NAMALWA (cell line): Measurements from ENCODE around the gene OCEL1.
A peak's percentile ranks its signal among the peaks of the same experiment; 100 is the strongest.

Experiments
- DNase-seq: peaks from one replicate; pipeline ENCODE4 v3.0.0-alpha.2; 2015; ENCODE audit warnings: low spot score

Gene OCEL1

DNA sequence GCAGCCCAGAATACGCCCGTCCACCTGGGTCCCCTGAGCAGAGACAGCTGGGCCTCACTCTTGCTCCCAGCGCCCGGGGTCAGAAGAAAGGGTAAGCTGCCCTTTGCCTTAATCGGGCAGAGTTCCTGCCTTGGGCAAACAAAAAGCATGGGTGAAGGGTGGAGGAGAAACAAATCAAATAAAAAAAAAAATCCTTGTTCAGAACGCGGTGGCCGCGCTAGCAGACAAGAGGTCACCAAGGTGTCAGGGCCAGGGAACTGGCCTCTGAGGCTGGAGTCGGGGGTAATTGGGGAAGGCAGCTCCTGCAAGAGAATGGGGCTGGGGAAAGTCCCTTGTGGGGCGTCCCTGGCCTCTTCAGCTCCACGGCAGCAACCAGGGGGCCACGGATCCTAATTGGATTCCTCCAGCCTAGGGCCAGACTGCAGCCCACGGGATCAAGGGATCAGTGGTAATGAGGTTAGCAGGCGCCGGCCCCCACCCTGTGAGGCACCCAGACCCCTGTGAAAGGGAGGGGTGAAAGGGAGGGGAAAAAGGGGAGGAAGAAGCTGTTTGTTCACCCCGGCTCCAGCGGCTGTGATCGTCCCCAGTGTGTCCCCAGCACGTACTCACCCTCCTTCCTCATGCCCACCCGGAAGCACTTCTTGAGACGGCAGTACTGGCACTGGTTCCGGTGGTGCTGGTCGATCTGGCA, 14.2 kb downstream of the OCEL1 start:
- no peak for DNase-seq

DNA sequence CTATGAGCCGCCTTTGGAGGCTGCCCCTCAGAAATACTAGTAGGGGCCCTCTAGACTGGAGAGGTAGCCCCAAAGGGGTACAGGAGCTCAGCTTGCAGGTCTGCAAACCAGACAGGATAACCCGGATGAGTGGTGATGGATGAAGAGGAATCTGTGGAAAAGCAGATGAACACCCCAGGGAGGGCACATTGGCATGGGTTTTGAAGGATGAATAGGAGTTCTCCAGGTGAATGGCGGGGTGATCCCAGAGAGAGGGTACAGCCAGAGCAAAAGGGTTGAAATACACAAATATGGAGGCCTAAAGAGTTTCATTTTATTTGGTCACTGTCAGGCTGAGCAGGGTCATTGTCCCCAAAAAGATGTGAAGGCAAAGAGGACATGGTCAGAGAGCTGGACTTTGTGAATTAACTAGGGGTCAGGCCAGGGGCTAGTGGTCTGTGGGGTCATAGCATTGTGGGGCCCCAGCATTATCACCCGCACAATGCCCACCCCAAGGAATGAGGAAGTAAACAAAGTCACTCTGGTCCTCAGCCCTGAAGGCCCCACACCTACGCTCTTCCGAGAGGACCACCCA, 14.9 kb downstream of the OCEL1 start:
- DNase-seq = no peak

DNA sequence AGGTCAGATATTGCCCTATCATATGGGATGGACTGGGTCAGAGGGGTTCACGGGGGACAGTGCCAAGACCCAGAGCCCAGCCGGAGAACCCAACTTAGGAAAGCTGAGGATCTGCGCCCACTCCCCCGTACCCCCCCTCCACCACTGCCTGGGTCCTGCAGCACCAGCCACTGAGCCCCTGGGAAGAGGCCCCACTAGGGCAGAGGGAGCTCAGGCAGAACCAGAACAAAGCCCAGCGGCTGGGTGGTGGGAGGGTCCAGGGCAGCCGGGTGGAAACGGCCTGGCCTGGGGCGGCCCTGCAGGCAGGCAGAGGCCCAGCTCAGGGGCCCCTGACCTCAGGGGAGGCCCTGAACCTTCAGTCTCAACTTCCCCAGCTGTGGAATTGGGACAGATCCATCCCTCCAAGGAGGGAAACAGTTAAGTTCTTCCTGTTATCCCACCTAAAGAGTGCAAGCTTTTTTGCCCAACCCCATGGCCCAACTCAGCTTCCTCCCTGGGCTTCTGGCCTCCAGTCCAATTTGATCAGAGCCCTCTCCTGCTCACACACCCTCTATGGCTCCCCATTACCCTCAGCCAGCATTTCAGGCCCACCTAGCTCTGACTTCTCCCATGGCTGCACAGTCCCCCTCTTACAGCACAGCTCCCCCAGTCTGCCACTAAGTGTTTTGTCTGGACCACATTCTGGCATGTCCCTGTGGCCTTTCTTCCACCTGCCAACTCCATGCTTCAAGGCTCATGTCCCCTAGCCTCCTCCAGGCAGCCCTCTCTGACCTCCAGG, 16.6 kb downstream of the OCEL1 start:
- DNase-seq = no peak

DNA sequence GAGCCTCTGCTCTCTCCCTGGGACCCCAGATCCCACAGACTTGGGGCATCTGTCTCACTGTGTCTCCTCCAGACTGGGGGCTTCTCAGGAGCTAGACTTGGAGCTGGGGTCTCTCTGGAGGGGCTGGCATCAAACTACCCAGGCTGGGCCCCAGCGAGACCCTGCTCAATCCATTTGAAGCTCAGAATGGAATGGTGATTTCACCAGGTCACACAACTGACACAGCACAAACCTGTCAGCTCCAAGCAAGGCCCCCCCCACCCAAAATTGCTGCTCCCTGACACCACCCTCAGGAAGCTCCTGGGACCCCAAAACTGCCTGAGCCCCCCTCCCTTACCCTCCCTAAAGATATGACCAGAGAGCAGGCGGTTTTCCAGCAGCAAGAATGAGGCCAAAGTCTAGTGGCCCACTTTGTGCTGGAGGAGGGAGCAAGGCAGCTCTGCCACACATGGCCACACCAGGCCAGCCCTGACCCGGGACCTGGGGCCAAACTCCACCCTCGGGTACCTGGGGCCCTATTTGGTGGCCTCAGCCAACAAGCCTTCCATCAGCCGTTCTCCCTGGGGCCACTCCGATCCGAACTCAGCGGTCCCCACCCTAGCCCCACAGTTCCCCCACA, 17.3 kb downstream of the OCEL1 start:
- no peak for DNase-seq

DNA sequence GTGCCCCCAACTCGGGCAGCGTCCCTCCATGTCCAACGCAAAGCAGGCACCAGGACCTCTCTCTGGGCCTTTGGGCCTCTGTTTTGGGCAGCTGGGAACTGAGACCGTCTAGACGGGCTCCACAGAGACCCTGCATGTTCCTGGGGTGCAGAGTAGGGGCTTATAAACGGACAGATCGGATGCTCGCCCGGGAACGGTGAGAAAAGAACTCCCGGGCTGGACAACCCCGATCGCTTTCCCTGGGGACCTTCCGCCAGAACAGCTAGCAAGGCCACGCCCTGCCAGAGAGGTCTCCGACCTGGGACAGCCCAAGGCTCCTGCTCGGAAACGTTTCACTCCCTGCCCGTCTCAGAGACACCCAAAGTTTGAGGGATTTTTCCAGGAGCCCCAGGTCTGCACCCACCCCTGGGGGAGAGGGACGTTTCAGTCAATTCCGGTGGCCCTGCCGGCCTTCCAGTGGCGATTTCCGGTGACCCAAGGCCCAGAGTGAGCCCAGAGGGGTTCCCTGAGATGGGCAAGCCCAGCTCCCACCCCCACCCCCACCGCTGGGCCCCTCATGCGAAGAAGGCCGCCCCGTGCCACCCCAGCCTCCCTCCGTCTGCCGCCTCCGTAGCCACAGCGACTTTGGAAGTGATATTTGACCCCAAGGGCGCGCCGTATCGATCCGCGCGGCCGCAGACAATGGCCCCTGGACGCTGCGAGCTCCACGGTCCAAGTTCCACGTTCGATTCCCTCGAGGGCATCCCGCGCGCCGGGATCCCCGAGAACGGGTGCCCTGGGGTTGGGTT, 18.0 kb downstream of the OCEL1 start:
- DNase-seq = no peak

DNA sequence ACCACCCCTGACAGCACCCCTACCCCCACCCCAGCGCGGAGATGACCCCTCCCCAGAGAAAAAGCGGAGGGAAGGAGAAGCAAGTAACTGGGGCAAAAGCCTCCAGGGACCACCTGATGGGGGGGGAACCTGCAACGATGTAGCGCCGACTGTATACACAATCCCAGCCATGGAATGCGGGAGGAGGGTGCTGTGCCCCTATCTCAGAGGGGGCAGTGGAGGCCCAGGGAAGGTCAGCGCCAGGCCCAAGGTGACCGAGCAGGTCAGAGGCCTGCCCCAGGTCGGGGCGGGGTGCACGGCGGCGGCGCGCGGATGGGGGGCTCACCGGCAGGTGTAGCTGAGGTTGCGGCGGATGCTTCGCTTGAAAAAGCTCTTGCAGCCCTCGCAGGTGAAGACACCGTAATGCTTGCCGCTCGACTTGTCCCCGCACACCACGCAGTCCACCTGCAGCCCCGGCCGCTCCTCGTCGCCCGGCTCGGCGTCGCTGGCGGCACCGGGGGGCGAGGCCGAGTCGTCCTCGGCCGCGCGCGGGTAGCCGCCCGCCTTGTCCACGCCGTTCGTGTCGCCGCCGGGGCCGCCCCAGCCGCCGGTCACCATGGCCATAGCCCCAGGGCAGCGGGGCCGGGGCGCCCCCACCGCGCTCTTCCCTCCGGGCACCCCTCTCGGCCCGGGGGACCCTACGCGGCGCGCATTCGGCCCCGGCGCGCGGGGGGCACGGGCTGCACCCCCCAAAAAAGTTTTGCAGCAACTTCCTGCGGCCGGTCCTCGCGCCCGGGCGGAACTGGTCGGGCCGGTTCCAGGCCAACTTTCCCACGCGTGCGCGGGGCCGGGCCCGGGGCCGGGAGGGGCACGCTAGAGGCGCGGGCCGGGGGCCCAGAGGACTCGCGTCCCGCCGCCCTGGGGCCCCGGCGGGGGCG, 18.9 kb downstream of the OCEL1 start:
- DNase-seq = no peak

DNA sequence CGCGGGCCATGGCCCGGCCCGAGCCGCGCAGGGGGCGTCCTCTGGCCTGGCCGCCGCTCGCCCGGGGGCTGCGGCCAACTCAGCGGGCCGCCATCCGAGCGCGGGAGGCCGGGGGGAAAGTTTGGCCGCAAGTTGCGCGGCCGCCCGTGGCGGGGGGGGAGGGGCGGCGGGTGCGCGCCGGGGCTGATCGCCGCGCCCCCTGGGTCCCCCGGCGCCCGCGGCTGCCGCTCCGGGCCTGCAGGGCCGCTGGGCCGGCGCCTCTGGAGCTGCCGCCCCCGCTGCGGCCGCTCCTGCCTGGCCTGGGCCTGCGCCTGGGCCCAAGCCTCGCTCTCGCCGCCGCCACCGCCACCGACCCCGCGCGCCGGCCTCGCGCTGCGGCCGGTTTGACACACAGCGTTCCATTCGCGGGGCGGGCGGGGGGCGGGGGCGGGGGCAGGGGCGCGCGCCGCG, 19.5 kb downstream of the OCEL1 start, which contains the start of gene NR2F6:
Gene NR2F6 (minus strand): TSS at position 385 of the 450 bp plus-strand sequence. CDS start 699 bp downstream, outside the sequence.
- DNase-seq = no peak

DNA sequence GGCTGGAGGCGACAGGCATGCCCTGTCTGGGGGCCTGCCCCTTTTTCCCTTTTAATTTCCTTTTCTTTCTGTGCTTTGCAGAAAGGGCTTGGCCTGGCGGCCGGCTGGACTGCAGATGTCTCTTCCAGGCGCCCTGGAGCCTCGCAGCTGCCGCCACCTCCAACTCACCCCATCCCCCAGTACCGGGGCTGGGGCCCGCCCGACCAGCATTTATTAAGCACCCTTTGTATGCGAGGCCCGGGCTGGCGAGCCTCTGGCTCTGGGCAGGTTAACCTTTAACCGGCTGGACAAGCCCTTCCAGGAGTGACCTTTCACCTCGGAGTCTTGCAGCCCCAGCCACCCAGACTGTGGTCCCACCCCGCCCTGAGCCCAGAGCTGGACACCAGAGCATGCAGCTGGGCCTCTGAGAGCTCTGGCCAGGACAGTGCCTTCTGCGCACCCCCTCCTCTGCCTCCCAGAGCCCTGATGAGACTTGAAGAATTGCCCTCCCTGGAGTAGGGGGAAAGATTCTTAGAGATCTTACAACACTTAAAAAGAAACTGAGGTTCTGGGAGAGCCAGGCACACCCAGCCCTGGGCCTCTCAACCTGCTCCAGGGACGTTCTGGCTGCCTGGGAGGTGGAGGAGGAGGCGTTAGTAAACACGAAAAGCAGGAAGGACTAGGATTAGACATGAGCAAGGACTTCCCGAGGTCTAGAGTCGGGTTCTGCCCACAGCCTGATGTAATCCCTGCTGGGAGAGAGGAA, 20.8 kb downstream of the OCEL1 start:
- DNase-seq = no peak

DNA sequence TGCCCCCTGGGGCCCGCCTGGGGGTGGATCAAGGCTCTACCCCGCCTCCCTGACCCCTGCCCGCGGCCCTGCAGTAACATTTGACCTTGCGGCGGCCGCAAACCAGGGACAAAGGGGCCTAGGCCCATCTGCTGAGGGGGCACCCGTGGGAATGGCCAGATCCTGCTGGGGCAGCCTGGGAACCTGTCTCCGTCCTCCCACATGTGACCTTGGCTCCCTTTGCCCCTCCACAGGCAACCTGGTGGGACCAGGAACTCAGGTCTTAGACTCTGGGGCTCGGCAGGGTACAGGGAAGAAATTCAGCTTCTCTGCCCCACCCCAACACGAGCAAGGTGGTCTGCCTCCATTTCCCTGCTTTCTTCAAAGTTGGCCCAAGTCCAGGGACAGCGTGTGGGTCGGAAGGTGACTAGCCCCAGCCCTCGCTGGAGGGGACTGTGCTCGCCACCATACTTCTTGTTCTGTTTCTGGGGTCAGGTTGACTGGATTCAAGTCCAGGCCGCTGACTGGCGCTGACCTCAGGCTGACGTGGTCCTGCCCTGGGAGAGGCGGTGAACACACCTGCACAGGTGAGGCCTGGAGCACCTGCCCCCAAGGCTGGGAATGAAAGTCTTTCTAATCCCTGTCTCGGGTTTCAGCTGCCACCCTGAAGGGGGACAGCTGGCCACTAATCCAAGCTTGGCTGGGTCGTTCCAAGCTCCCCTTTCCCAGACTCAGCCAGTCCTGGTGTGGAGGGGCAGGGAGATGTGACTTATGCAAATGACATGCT, 22.2 kb downstream of the OCEL1 start:
- no peak for DNase-seq

DNA sequence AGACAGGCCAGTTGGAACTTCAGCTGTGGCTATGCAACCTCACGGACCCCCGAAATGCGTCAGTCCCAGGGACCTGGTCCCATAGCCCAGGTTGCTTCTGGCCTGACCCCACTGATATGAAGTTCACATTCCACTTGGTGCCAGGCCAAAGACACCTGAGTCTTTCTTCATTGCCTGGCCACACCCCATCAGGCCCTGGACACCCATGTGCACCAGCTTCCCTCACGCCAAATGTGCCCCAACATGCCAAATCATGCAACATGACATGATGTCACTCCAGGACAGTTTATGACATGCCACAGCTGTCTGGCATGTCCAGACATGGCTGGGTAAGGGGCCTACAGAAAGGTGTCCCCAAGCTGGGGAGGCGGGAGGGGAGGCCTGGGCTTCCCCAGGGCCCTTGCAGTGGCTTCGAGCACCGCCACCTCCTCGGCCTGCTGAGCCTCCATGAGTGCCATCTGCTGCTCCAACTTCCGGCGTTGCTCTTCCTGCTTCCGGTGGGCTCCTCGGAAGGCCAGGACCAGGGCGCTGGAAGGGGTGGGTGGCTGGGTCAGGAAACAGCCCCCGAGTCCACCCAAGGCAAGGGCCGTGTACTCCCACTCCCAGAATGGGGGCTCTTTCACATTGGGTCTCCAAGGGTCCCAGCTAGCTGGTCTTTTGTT, 24.0 kb downstream of the OCEL1 start:
- no peak for DNase-seq

DNA sequence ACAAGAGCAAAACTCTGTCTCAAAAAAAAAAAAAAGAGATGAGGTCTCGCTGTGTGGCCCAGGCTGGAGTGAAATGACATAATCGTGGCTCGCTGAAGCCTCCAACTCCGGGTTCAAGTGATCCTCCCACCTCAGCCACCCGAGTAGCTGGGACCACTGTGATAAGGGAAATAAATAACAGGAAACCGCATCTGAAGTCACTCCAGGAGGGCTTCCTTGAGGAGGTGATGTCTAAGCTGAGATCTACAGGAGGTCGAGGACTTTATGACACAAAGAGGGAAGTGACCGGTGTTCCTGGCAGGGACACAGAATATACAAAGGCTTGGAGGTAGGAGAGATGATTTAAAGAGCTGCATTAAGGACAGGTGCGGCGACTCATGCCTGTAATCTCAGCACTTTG, 28.6 kb downstream of the OCEL1 start:
- no peak for DNase-seq

DNA sequence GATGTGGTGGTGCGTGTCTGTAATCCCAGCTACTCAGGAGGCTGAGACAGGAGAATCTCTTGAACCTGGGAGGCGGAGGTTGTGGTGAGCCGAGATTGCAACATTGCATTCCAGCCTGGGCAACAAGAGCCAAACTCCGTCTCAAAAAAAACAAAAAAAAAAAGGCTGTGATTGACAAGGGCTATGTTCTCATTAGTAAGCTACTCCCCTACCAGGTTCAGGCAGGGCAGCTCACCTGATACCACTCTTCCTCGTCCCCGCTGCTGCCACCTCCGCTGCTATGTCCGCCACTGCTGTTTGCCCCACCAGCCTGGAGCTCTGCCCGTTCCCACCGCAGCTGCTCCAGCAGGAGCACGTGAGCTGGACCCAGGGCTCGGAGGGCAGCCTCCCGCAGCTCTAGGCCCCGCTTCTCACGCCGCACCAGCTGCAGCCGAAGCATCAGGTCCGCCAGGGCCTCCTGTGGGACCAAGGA, 29.2 kb downstream of the OCEL1 start:
- no peak for DNase-seq

DNA sequence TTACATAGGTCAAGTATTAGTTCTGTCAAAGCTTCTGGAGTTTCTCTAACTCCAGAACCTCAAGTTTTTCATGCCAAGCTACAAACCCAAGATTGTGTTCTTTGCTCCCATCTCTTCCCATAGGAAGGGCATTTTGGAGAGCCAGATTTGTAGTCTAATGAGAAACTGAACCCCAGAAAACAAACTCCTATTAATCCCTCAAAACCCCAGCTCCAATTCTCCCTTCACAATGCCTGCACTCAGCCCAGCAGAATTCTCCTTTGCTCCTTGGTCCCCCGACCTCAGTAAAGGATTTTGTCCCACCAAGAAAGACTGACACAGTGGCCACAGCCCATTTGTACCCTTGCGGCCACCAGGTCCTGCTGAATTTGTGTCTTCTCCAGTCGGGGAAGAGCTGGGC, 30.1 kb downstream of the OCEL1 start:
- no peak for DNase-seq

DNA sequence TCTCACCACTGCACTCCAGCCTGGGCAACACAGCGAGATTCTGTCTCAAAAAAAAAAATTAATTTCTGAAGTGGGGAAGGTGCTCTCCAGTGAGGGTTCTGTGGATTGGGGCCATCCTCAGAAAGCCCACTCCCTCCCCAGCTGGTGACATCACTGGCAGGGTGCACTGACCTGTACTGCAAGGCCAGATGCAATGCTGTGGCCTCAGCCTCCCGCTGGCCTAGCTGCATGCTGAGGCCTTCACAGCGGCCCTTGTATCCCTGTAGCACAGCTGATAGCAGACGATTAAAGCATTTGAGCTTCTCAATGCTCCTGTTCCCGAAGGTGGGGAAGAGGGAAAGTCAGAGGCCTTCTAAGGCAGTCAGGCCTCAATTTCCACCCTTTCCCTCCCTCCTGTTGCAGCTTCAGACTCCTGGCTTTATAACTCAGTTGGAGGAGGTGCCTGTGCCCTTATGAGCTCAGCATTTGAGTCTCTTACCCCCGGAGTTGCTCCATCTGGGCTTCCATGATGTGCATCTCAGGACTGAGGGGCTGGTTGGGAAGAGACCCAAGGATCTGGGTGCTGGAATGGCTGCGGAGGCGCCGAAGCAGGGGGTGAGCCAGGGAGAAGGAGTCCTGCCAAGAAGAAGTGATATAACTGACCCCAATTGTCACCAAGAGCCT, 33.2 kb downstream of the OCEL1 start:
- DNase-seq = no peak

DNA sequence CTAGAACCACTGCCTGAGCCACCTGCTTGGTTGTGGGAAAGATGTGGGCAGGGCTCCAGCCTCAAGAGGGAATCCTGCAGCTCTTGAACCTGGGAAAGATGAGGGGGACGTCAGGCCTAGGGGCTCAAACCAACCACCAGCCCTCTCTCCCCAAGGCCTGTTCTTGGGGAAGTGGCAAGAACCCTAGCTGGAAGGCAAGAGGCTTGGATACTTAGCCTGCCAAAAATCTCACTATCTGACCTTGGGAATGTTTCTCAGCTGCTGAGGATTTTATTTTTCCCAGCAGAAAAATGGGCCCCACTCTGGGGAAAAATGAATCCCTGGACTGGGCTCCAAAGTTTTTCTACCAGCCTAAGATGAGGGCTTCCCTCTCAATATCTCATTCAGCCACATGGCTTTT, 33.9 kb downstream of the OCEL1 start:
- DNase-seq = no peak

DNA sequence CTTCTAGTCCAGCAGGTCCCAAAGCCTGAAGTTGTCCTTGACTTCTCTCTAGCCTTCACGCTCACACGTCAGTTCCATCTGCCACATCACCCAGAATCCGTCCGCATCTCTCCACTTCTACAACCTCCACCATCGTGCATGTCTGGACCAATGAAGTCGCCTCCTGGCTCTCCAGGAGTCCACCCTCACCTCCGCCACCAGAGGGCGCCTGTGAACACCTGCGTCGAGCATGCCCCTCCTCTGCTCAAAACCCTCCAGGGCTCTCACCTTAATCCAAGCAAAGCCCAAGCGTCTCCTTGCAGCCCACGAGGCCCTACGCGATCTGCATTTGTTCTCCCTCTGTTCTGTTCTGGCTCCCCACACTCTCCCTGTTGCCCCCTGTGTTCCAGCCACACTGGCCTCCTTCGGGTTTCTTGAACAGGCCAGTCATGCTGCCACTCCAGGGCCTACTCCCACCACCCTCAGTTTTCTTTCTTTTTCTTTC, 34.9 kb downstream of the OCEL1 start:
- peak; percentile 96 for DNase-seq

DNA sequence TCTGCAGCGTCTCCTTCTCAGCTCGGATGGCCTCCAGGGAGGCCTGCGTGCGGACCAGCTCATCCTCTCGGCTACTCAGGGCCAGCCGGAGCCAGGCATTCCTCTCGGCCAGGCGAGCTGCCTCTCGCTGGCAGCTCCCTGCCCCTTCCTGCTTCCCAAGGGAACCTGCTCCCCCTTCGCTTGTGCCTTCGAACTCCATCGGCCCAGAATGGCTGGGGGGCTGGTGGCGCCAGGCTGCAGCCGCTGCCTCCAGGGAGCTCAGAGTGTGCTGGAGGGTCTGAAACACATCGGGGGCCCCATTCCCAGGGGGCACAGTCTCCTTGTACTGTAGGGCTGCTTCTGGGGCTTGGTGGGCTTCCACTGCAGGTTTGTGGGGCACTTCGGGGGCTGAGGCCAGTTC, 36.5 kb downstream of the OCEL1 start:
- no peak for DNase-seq
